ENCODE measurements around the gene DHRS1. TPM values are rescaled to one million over a fixed set of nuclear protein-coding genes. Genes with fewer than 3 reads are reported as not detected.
A peak's percentile ranks its signal among the peaks of the same experiment; 100 is the strongest.

The DHRS1 gene
- total RNA-seq, 1 donor from 2014 or later = 6.3 TPM

DNA sequence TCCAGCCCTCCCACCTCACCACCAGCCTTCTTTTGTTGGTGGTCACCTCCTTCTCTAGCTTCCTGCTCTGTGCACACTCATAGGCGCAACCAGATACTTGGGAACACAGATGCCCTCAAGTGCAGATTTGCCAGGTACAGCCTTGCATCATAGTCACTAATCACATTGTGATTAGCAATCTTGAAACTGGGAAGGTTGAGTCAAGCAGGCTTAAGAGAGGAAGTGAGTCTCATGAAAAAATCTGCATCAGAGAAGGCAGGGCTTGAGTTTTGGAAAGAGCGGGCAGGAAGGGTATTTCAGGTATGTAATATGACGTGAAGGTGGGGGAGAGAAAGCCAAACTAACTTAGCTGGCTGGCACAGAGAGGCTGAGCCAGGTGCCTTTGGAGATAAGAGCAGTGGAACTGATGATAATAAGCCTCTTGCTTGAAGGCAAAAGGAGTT, 25.5 kb downstream of the DHRS1 start:
- no peak overlapping the region for H3K4me3 ChIP-seq (ENCODE audit: low read length in 3 of 3)
- peaks cover 0 to 15% (median 13%) of the 10 kb centered on the region in 3 donors for H3K4me1 ChIP-seq (ENCODE audit: control insufficient read depth in 3 of 3, insufficient read depth in 3 of 3, low read length in 3 of 3)
- H3K9me3 ChIP-seq (ENCODE audit: control insufficient read depth in 3 of 3, low read length in 3 of 3) = no peaks in the 10 kb centered on the region
- H3K27ac ChIP-seq (ENCODE audit: low read depth, low read length) = no peak overlapping the region
- no peaks in the 10 kb centered on the region for H3K27me3 ChIP-seq (ENCODE audit: control insufficient read depth in 3 of 3, insufficient read depth in 3 of 3, low read length in 3 of 3)
- H3K9ac ChIP-seq (ENCODE audit: low read depth in 1 of 3, low read length in 3 of 3) = no peak overlapping the region
- peaks cover 6 to 10% (median 6%) of the 10 kb centered on the region in 3 donors for H3K36me3 ChIP-seq (ENCODE audit: control insufficient read depth in 3 of 3, insufficient read depth in 3 of 3, low read length in 3 of 3)

DNA sequence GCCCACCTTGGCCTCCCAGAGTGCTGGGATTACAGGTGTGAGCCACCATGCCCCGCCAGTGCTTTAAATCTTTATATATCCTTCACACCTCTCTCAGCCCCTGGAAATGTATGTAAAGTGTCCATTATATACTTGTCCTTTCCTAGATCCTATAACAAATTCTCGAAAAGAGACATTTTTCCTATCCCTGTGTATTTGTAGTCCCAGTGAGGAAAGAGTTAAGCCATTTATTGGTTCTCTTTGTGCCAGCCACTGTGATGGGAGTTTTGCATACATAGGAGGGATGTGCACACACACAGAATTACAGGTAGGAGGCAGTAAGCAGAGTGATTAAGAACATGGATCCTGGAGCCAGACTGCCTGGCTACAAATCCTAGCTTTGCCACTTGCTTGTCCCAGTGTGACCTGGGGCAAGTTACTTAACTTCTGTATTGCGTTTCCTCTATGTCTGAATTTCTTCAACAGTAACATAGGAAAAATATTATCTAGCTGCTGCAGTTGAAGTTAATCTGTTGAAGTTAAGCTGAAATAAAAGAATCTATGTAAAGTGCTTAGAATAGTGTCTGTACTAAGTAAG, 26.1 kb downstream of the DHRS1 start:
- H3K27ac ChIP-seq (ENCODE audit: low read depth, low read length) = no peak overlapping the region
- H3K9ac ChIP-seq (ENCODE audit: low read depth in 1 of 3, low read length in 3 of 3) = no peak overlapping the region
- H3K4me1 ChIP-seq (ENCODE audit: control insufficient read depth in 3 of 3, insufficient read depth in 3 of 3, low read length in 3 of 3) = peaks cover 0 to 15% (median 13%) of the 10 kb centered on the region in 3 donors
- peaks cover 10 to 15% (median 12%) of the 10 kb centered on the region in 3 donors for H3K36me3 ChIP-seq (ENCODE audit: control insufficient read depth in 3 of 3, insufficient read depth in 3 of 3, low read length in 3 of 3)
- no peak overlapping the region for H3K4me3 ChIP-seq (ENCODE audit: low read length in 3 of 3)
- H3K9me3 ChIP-seq (ENCODE audit: control insufficient read depth in 3 of 3, low read length in 3 of 3) = no peaks in the 10 kb centered on the region
- no peaks in the 10 kb centered on the region for H3K27me3 ChIP-seq (ENCODE audit: control insufficient read depth in 3 of 3, insufficient read depth in 3 of 3, low read length in 3 of 3)

DNA sequence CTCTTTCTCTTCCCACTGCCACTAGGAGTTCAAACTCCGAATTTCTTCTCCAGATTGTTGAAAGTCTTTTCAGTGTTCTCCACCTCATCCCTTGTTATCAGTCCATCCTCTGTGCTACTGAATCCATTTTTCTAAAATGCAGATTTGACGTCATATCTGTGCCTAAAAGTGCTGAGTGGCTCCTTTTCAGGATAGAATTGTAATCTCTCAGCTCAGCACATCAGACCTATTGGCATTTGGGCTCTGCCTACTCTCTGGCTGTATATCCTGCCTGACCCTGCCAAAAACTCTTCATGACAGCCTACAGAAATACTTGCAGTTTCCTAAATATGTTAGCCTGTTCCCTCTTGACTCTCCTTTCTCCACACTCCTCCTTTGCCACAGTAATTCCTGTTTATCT, 27.1 kb downstream of the DHRS1 start:
- Histone ChIP-seq H3K4me3 (ENCODE audit: low read length in 3 of 3) (no peak overlapping the region), H3K4me1 (ENCODE audit: control insufficient read depth in 3 of 3, insufficient read depth in 3 of 3, low read length in 3 of 3) (peaks cover 0 to 15% (median 13%) of the 10 kb centered on the region in 3 donors), H3K27ac (ENCODE audit: low read depth, low read length) (no peak overlapping the region), H3K9ac (ENCODE audit: low read depth in 1 of 3, low read length in 3 of 3) (no peak overlapping the region), H3K36me3 (ENCODE audit: control insufficient read depth in 3 of 3, insufficient read depth in 3 of 3, low read length in 3 of 3) (peaks cover 12 to 20% (median 19%) of the 10 kb centered on the region in 3 donors), H3K27me3 (ENCODE audit: control insufficient read depth in 3 of 3, insufficient read depth in 3 of 3, low read length in 3 of 3) (no peaks in the 10 kb centered on the region), H3K9me3 (ENCODE audit: control insufficient read depth in 3 of 3, low read length in 3 of 3) (no peaks in the 10 kb centered on the region)

DNA sequence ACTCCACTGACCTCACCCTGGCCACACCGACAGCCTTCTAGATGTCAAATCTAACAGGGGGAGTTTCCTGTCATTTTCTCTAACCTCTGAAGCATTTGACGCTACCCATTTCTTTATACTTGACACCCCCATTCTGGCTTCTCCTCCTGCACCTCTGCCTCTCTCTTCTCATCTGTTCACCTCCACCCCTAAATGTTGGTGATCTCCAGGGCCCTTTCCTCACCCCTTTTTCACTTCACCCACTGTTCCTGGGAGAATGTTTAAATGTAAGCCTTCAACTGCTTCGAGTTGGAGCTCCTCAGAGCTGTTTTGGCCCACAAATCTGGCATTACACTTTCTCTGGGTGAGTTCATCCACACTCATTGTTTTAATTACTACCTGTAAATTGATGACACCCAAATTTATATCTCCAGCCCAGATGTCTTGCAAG, 27.7 kb downstream of the DHRS1 start:
- peak overlapping the region; percentile 94 to 98 (median 98) for H3K4me3 ChIP-seq (ENCODE audit: low read length in 3 of 3)
- H3K36me3 ChIP-seq (ENCODE audit: control insufficient read depth in 3 of 3, insufficient read depth in 3 of 3, low read length in 3 of 3) = peaks cover 18 to 26% (median 25%) of the 10 kb centered on the region in 3 donors
- H3K9me3 ChIP-seq (ENCODE audit: control insufficient read depth in 3 of 3, low read length in 3 of 3) = no peaks in the 10 kb centered on the region
- H3K9ac ChIP-seq (ENCODE audit: low read depth in 1 of 3, low read length in 3 of 3) = peak overlapping the region; percentile 98 to 99 (median 98)
- H3K4me1 ChIP-seq (ENCODE audit: control insufficient read depth in 3 of 3, insufficient read depth in 3 of 3, low read length in 3 of 3) = peaks cover 0 to 15% (median 13%) of the 10 kb centered on the region in 3 donors
- no peaks in the 10 kb centered on the region for H3K27me3 ChIP-seq (ENCODE audit: control insufficient read depth in 3 of 3, insufficient read depth in 3 of 3, low read length in 3 of 3)
- H3K27ac ChIP-seq (ENCODE audit: low read depth, low read length) = peak overlapping the region; percentile 96

DNA sequence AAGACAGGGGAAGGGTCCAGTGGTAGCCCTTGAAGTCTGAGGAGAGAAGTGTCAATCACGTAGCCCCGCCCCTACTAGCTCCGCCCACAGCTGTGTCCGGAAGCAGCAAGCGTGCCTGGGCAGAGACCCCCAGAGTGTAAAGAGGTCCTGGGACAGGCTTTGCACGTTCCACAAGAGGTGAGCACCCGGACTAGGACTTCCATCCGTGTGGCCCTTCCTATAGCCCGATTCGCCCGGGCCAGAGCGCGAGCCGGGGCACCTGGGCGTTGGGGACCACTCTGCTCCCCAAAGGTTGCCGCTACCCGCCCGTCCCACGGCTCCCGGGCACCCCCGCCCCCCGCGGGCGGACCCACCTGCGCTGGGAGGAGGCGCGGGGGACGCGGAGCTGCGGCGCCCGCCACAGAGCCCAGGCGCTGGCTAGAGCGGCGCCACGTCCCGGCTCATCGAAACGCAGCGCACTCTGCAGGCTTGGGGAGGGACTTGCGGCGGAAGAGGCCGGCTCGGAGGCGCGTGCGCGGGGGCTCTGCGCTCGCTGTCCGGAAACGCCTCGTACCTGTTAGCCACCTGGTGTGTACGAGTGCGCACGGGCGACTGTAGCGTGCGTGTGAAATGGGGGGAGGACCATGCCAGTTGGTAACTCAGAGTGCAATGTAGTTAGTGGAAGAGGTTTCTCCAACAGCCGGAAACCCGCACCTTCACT, 28.3 kb downstream of the DHRS1 start, which contains the start of gene RABGGTA:
TSS of gene RABGGTA (minus strand) at position 464 of the 700 bp plus-strand sequence. CDS start 482 bp downstream, outside the sequence.
- H3K27ac ChIP-seq (ENCODE audit: low read depth, low read length) = peak within 1 kb of the TSS; percentile 96
- peaks cover 0 to 15% (median 13%) of the 10 kb centered on the region in 3 donors for H3K4me1 ChIP-seq (ENCODE audit: control insufficient read depth in 3 of 3, insufficient read depth in 3 of 3, low read length in 3 of 3)
- peaks cover 23 to 32% (median 31%) of the 10 kb centered on the region in 3 donors for H3K36me3 ChIP-seq (ENCODE audit: control insufficient read depth in 3 of 3, insufficient read depth in 3 of 3, low read length in 3 of 3)
- no peaks in the 10 kb centered on the region for H3K27me3 ChIP-seq (ENCODE audit: control insufficient read depth in 3 of 3, insufficient read depth in 3 of 3, low read length in 3 of 3)
- no peaks in the 10 kb centered on the region for H3K9me3 ChIP-seq (ENCODE audit: control insufficient read depth in 3 of 3, low read length in 3 of 3)
- peak within 1 kb of the TSS; percentile 98 to 99 (median 98) for H3K9ac ChIP-seq (ENCODE audit: low read depth in 1 of 3, low read length in 3 of 3)
- peak within 1 kb of the TSS; percentile 94 to 98 (median 98) for H3K4me3 ChIP-seq (ENCODE audit: low read length in 3 of 3)

DNA sequence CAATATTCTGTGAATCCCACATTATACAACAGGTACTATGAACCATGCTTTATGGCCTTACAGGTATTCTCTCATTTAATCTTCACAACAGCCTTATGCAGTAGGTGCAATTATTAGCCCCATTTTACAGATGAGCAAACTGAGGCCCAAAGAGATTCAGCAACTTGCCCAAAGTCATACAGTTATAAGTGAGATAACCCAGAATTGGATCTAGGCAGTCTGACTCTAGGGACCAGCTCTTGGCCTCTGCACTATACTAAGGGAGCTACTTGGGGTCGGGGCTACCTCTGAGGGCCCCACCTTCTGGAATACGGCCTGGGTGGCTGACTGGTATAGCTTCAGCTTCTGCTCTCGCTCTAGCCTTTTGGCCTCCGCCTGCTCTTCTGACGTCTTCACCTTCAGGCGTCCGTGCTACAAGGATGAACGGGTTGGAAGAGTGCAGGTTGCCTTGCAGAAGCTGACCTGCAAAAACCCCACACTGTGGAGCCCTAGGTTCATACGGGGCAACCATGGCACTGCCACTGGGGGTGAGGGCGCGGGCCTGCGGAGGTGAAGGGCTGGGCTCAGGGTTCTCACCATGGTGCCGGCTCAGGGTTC, 28.9 kb downstream of the DHRS1 start:
- H3K36me3 ChIP-seq (ENCODE audit: control insufficient read depth in 3 of 3, insufficient read depth in 3 of 3, low read length in 3 of 3) = peaks cover 26 to 38% (median 36%) of the 10 kb centered on the region in 3 donors
- peak overlapping the region; percentile 96 for H3K27ac ChIP-seq (ENCODE audit: low read depth, low read length)
- H3K9ac ChIP-seq (ENCODE audit: low read depth in 1 of 3, low read length in 3 of 3) = peak overlapping the region; percentile 98 to 99 (median 98)
- peak overlapping the region; percentile 94 to 98 (median 98) for H3K4me3 ChIP-seq (ENCODE audit: low read length in 3 of 3)
- H3K27me3 ChIP-seq (ENCODE audit: control insufficient read depth in 3 of 3, insufficient read depth in 3 of 3, low read length in 3 of 3) = no peaks in the 10 kb centered on the region
- peaks cover 0 to 15% (median 13%) of the 10 kb centered on the region in 3 donors for H3K4me1 ChIP-seq (ENCODE audit: control insufficient read depth in 3 of 3, insufficient read depth in 3 of 3, low read length in 3 of 3)
- no peaks in the 10 kb centered on the region for H3K9me3 ChIP-seq (ENCODE audit: control insufficient read depth in 3 of 3, low read length in 3 of 3)

DNA sequence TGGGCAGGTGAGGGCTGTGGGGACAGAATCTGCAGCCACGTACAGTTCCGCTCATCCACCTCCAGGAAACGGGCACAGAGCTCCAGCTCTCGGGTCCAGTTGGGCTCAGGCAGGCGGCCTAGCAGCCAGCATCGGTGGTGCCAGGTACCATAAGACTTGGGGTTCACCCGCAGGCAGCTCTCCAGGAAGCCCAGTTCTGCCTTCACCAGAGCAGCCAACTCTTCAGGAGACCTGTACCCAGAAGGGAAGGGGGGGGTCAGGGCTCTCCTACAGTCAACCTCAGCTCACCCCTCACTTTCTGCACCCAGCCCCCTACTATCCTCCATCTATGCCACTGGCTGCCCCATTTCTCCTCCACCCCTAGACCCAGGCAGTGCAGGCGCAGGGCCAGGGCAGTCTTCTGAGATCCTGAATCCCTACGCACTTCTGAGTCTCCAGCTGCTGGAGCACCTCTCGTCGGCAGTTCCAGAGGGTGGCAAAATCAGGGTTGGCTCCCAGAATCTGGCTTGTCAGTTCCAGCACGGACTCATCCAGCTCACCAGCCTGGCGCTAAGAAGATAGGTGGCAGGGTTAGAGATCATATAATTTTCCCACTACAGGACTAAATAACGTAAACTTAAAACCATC, 29.6 kb downstream of the DHRS1 start:
- peaks cover 26 to 44% (median 39%) of the 10 kb centered on the region in 3 donors for H3K36me3 ChIP-seq (ENCODE audit: control insufficient read depth in 3 of 3, insufficient read depth in 3 of 3, low read length in 3 of 3)
- no peak overlapping the region for H3K9ac ChIP-seq (ENCODE audit: low read depth in 1 of 3, low read length in 3 of 3)
- peaks cover 0 to 15% (median 13%) of the 10 kb centered on the region in 3 donors for H3K4me1 ChIP-seq (ENCODE audit: control insufficient read depth in 3 of 3, insufficient read depth in 3 of 3, low read length in 3 of 3)
- no peaks in the 10 kb centered on the region for H3K9me3 ChIP-seq (ENCODE audit: control insufficient read depth in 3 of 3, low read length in 3 of 3)
- no peaks in the 10 kb centered on the region for H3K27me3 ChIP-seq (ENCODE audit: control insufficient read depth in 3 of 3, insufficient read depth in 3 of 3, low read length in 3 of 3)
- no peak overlapping the region for H3K27ac ChIP-seq (ENCODE audit: low read depth, low read length)
- H3K4me3 ChIP-seq (ENCODE audit: low read length in 3 of 3) = no peak overlapping the region

DNA sequence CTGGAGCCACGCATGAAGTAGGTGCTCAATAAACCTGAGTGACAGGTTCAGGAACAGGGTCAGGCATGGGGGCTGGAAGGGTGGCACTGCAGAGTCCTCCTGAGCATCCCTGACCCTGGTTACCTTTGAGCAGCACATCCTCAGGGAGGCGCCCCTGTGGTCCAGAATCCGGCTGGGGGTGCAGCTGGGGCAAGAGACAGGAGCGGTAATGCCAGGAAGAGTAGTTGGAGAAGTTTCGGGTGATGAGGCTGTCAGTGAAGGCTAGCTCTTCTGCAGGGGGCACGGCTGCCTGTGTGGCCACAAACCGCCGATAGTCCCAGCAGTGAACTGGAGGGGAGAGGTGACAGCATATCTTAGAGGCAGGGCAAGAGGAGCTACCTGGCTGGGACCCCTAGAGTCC, 30.2 kb downstream of the DHRS1 start:
- no peak overlapping the region for H3K27ac ChIP-seq (ENCODE audit: low read depth, low read length)
- no peaks in the 10 kb centered on the region for H3K9me3 ChIP-seq (ENCODE audit: control insufficient read depth in 3 of 3, low read length in 3 of 3)
- no peaks in the 10 kb centered on the region for H3K27me3 ChIP-seq (ENCODE audit: control insufficient read depth in 3 of 3, insufficient read depth in 3 of 3, low read length in 3 of 3)
- no peak overlapping the region for H3K4me3 ChIP-seq (ENCODE audit: low read length in 3 of 3)
- no peak overlapping the region for H3K9ac ChIP-seq (ENCODE audit: low read depth in 1 of 3, low read length in 3 of 3)
- peaks cover 0 to 15% (median 13%) of the 10 kb centered on the region in 3 donors for H3K4me1 ChIP-seq (ENCODE audit: control insufficient read depth in 3 of 3, insufficient read depth in 3 of 3, low read length in 3 of 3)
- H3K36me3 ChIP-seq (ENCODE audit: control insufficient read depth in 3 of 3, insufficient read depth in 3 of 3, low read length in 3 of 3) = peaks cover 29 to 48% (median 39%) of the 10 kb centered on the region in 3 donors

DNA sequence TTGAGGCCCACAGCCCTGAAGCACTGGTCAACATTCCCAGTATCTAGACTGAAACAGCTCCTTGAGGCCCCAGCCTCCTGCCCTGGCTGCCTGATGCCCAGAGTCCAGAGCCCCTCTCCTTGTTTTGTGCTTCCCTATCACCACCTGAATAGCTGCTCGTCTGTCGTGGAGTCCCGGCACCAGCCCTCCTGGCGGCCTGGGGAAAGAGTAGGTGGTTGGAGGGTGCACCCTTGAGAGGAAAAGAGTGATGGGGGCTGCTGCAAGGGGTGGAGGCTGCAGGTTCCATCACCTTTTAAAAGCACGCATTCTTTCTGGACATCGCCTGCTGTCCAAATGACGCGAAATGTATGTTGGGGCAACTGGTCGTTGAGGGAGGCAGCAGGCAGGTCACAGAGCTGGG, 31.4 kb downstream of the DHRS1 start:
- H3K27ac ChIP-seq (ENCODE audit: low read depth, low read length) = no peak overlapping the region
- no peaks in the 10 kb centered on the region for H3K9me3 ChIP-seq (ENCODE audit: control insufficient read depth in 3 of 3, low read length in 3 of 3)
- no peak overlapping the region for H3K9ac ChIP-seq (ENCODE audit: low read depth in 1 of 3, low read length in 3 of 3)
- H3K27me3 ChIP-seq (ENCODE audit: control insufficient read depth in 3 of 3, insufficient read depth in 3 of 3, low read length in 3 of 3) = no peaks in the 10 kb centered on the region
- H3K36me3 ChIP-seq (ENCODE audit: control insufficient read depth in 3 of 3, insufficient read depth in 3 of 3, low read length in 3 of 3) = peaks cover 29 to 48% (median 39%) of the 10 kb centered on the region in 3 donors
- H3K4me1 ChIP-seq (ENCODE audit: control insufficient read depth in 3 of 3, insufficient read depth in 3 of 3, low read length in 3 of 3) = peaks cover 0 to 15% (median 9%) of the 10 kb centered on the region in 3 donors
- H3K4me3 ChIP-seq (ENCODE audit: low read length in 3 of 3) = no peak overlapping the region
